IMR-90 (cell line): ENCODE results near the gene PARVB. TPM values are rescaled to one million over a fixed set of nuclear protein-coding genes. Genes with fewer than 3 reads are reported as not detected.

Experiments
- ATAC-seq: fragments of 200-7000 bp; cut with Tn5 transposase; 2 replicates; pipeline ENCODE4 v1.9.1; 2020; ENCODE audit warnings: low read depth, mild to moderate bottlenecking, moderate library complexity
- BruUV-seq: library from RNA; stranded (reverse); fragments of 400-500 nt; replicated peaks from 2 replicates; lab custom pipeline; 2021; lab: Mats Ljungman, UMichigan
- CTCF ChIA-PET: fragments of 300-600 bp; formaldehyde crosslinking; extraction: SDS; loops from one replicate; lab custom pipeline; 2021; ENCODE audit warnings: antibody characterized with exemption; lab: Yijun Ruan, JAX
- POLR2A ChIA-PET: fragments of 300-600 bp; sonication (Branson Sonifier 250); formaldehyde crosslinking; loops from one replicate; lab custom pipeline; 2022; ENCODE audit warnings: antibody characterized with exemption; ENCODE audit not compliant: unreplicated experiment; lab: Charles Lee
- DNase-seq: peaks from one replicate; pipeline ENCODE4 v3.0.0; 2013
- H2AFZ ChIP-seq: replicated peaks from 2 replicates; pipeline ENCODE3; 2013; ENCODE audit warnings: low read length, mild to moderate bottlenecking; ENCODE audit not compliant: poor library complexity
- H2AK5ac ChIP-seq: 2 replicates; pipeline ENCODE4 v1.6.1; 2013; ENCODE audit warnings: low read depth, low read length, inconsistent platforms
- H2AK9ac ChIP-seq: replicated peaks from 2 replicates; pipeline ENCODE3; 2013; ENCODE audit warnings: mild to moderate bottlenecking, low read depth, low read length, moderate library complexity; ENCODE audit not compliant: poor library complexity
- H2BK120ac ChIP-seq: 2 replicates; pipeline ENCODE4 v1.6.1; 2013; ENCODE audit warnings: low read depth, low read length, inconsistent platforms
- H2BK15ac ChIP-seq: 3 replicates; pipeline ENCODE4 v1.6.1; 2013; ENCODE audit warnings: low read depth, low read length, inconsistent platforms
- H2BK20ac ChIP-seq: 2 replicates; pipeline ENCODE4 v1.6.1; 2013; ENCODE audit warnings: low read depth, mild to moderate bottlenecking, inconsistent platforms, low read length, moderate library complexity
- H2BK5ac ChIP-seq: 2 replicates; pipeline ENCODE4 v1.6.1; 2013; ENCODE audit warnings: mild to moderate bottlenecking, low read depth, low read length, inconsistent platforms; ENCODE audit not compliant: poor library complexity, severe bottlenecking
- H3K14ac ChIP-seq: replicated peaks from 2 replicates; pipeline ENCODE4 v1.6.1; 2013; ENCODE audit warnings: low read depth, low read length, inconsistent platforms
- H3K18ac ChIP-seq: 2 replicates; pipeline ENCODE4 v1.6.1; 2013; ENCODE audit warnings: low read depth, low read length, control low read depth
- H3K23ac ChIP-seq: 2 replicates; pipeline ENCODE4 v1.6.1; 2013; ENCODE audit warnings: low read depth, low read length, inconsistent platforms
- H3K27ac ChIP-seq: 2 replicates; pipeline ENCODE4 v1.5.1; 2013; ENCODE audit warnings: mild to moderate bottlenecking, control low read depth, low read length; ENCODE audit not compliant: insufficient read depth
- H3K27me3 ChIP-seq: 2 replicates; pipeline ENCODE4 v1.6.1; 2013; ENCODE audit warnings: low read length; ENCODE audit not compliant: control insufficient read depth, insufficient read depth
- H3K36me3 ChIP-seq: 2 replicates; pipeline ENCODE4 v1.6.1; 2013; ENCODE audit warnings: low read length, mixed read lengths; ENCODE audit not compliant: control insufficient read depth, insufficient read depth
- H3K4ac ChIP-seq: 2 replicates; pipeline ENCODE4 v1.6.1; 2013; ENCODE audit warnings: low read depth, low read length, inconsistent platforms
- H3K4me1 ChIP-seq: 2 replicates; pipeline ENCODE4 v1.6.1; 2013; ENCODE audit warnings: low read length, mixed read lengths; ENCODE audit not compliant: control insufficient read depth, insufficient read depth
- H3K4me2 ChIP-seq: 2 replicates; pipeline ENCODE4 v1.6.1; 2013; ENCODE audit warnings: low read depth, mild to moderate bottlenecking, control low read depth, low read length, moderate library complexity
- H3K4me3 ChIP-seq: 2 replicates; pipeline ENCODE4 v1.5.1; 2013; ENCODE audit warnings: low read depth, mild to moderate bottlenecking, control low read depth, low read length, moderate library complexity; ENCODE audit not compliant: insufficient read depth
- H3K56ac ChIP-seq: 2 replicates; pipeline ENCODE4 v1.6.1; 2013; ENCODE audit warnings: low read length, inconsistent platforms; ENCODE audit not compliant: insufficient read depth; ENCODE audit errors: extremely low read depth
- H3K79me1 ChIP-seq, 2 experiments: 2 replicates each; pipeline ENCODE4 v1.6.1; 2013; ENCODE audit warnings: low read length in 2 of 2, inconsistent platforms in 1 of 2, low read depth in 1 of 2
- H3K9ac ChIP-seq: 2 replicates; pipeline ENCODE4 v1.6.1; 2013; ENCODE audit warnings: low read depth, low read length, control low read depth
- H3K9me1 ChIP-seq: 2 replicates; pipeline ENCODE4 v1.6.1; 2013; ENCODE audit warnings: low read length, inconsistent platforms; ENCODE audit not compliant: insufficient read depth
- H3K9me3 ChIP-seq: 2 replicates; pipeline ENCODE4 v1.6.1; 2013; ENCODE audit warnings: low read length; ENCODE audit not compliant: control insufficient read depth, insufficient read depth
- H4K20me1 ChIP-seq: 2 replicates; pipeline ENCODE4 v1.6.1; 2013; ENCODE audit warnings: low read length, inconsistent platforms; ENCODE audit not compliant: insufficient read depth
- H4K5ac ChIP-seq: 2 replicates; pipeline ENCODE4 v1.6.1; 2013; ENCODE audit warnings: mild to moderate bottlenecking, low read depth, low read length, control low read depth
- H4K8ac ChIP-seq, 2 experiments: 2 replicates each; pipeline ENCODE4 v1.6.1; 2013; ENCODE audit warnings: low read depth in 2 of 2, low read length in 2 of 2, control low read depth in 1 of 2, inconsistent platforms in 1 of 2
- H4K91ac ChIP-seq: 2 replicates; pipeline ENCODE4 v1.6.1; 2013; ENCODE audit warnings: low read depth, low read length, inconsistent platforms; ENCODE audit not compliant: insufficient read depth
- BHLHE40 ChIP-seq: fragments of 150-350 bp; IDR thresholded peaks from 2 replicates; pipeline ENCODE4 v1.6.1; 2016; ENCODE audit warnings: mild to moderate bottlenecking, low read depth, low read length
- CTCF ChIP-seq: conservative IDR thresholded peaks from 2 replicates; pipeline ENCODE4 v1.5.1; 2012; ENCODE audit warnings: mild to moderate bottlenecking, low read depth, low read length, improper control_type of control experiment
- MAFK ChIP-seq: IDR thresholded peaks from 2 replicates; pipeline ENCODE4 v1.6.1; 2012; ENCODE audit warnings: low read depth, low read length, improper control_type of control experiment
- MAZ ChIP-seq: IDR thresholded peaks from 2 replicates; pipeline ENCODE4 v1.6.1; 2012; ENCODE audit warnings: low read depth, mild to moderate bottlenecking, low read length, improper control_type of control experiment, moderate library complexity, borderline replicate concordance
- MXI1 ChIP-seq: IDR thresholded peaks from 2 replicates; pipeline ENCODE4 v1.6.1; 2012; ENCODE audit warnings: low read depth, mild to moderate bottlenecking, low read length, moderate library complexity, borderline replicate concordance
- RAD21 ChIP-seq: IDR thresholded peaks from 2 replicates; pipeline ENCODE4 v1.6.1; 2012; ENCODE audit warnings: low read length, improper control_type of control experiment
- RCOR1 ChIP-seq: IDR thresholded peaks from 2 replicates; pipeline ENCODE4 v1.6.1; 2012; ENCODE audit warnings: mild to moderate bottlenecking, low read length, improper control_type of control experiment; ENCODE audit not compliant: insufficient replicate concordance
- USF2 ChIP-seq: fragments of 150-350 bp; IDR thresholded peaks from 2 replicates; pipeline ENCODE4 v1.6.1; 2017; ENCODE audit warnings: mild to moderate bottlenecking, antibody characterized with exemption, low read length, low read depth
- WGBS, 2 experiments: methylation state at CpG; one replicate each; pipeline versions ENCODE4 v1.1.5 to v1.1.7; 2013; ENCODE audit warnings: missing lambda C conversion rate in 2 of 2; ENCODE audit not compliant: insufficient read length in 1 of 2; ENCODE audit errors: extremely low coverage in 2 of 2; 5-methylcytosine and 5-hydroxymethylcytosine counted together
- dilution Hi-C: fragments of 300-500 bp; cut with HindIII; formaldehyde crosslinking; loops from one replicate; pipeline ENCODE4 v1.14.3; 2018; ENCODE audit warnings: low sequenced_read_pairs; ENCODE audit not compliant: unreplicated experiment
- in situ Hi-C: fragments of 300-500 bp; cut with MboI; formaldehyde crosslinking; loops from 3 replicates; pipeline ENCODE4 v1.14.3; 2019; ENCODE audit warnings: low sequenced_read_pairs, inconsistent platforms, mixed read lengths
- intact Hi-C: fragments of 100-400 bp; cut with micrococcal nuclease; formaldehyde crosslinking; loops from 2 replicates; pipeline ENCODE4 v1.10.0; 2022
- polyA plus RNA-seq, 3 experiments: library from polyadenylated mRNA; depleted of rRNA; stranded (reverse); fragments of >200 nt; gene quantifications; 2 replicates each; pipeline ENCODE4 v1.2.3, GENCODE V29; 2012; ENCODE audit warnings: low replicate concordance in 1 of 3
- total RNA-seq: library from RNA; depleted of rRNA; stranded (reverse); fragments of >200 nt; gene quantifications from 2 replicates; pipeline ENCODE4 v1.2.3, GENCODE V29; 2012

Gene PARVB
- total and polyA plus RNA-seq, 2 of the 4 experiments (the other 2 are of a cell fraction): 44.3 to 53.9 TPM

- Histone ChIP-seq H3K9me3 (peaks cover 2% of the 10 kb centered on the region; the same call in 1 of the 2 replicates), H2AK9ac (no peak overlapping the region), H3K4me1 (peaks cover 3% of the 10 kb centered on the region; the same call in 1 of the 2 replicates), H3K4me3 (no peak overlapping the region), H3K4ac (no peak overlapping the region), H3K4me2 (no peak overlapping the region), H4K5ac (no peak overlapping the region), H3K36me3 (no peaks in the 10 kb centered on the region), H2BK20ac (no peak overlapping the region), H3K56ac (no peak overlapping the region), H2BK15ac (no peak overlapping the region), H3K18ac (no peak overlapping the region), H2AFZ (no peak overlapping the region), H2BK120ac (no peak overlapping the region), H3K23ac (no peak overlapping the region), H4K20me1 (peaks cover 7% of the 10 kb centered on the region; the same call in 1 of the 2 replicates), H3K79me1 (peaks cover 14 to 24% of the 10 kb centered on the region in 2 experiments; a peak in 2 of 4 replicates), H4K91ac (no peak overlapping the region), H3K9me1 (peaks cover 7% of the 10 kb centered on the region), H3K14ac (no peak overlapping the region), H3K27me3 (no peaks in the 10 kb centered on the region), H2BK5ac (no peak overlapping the region), H3K9ac (no peak overlapping the region), H2AK5ac (no peak overlapping the region), H3K27ac (no peak overlapping the region), H4K8ac (no peak overlapping the region)
- in situ Hi-C loops (no loop called here), dilution Hi-C loops (no loop called here), intact Hi-C loops (no loop called here)
- no peak for ATAC-seq
- ChIA-PET CTCF (no interaction called here), POLR2A (no interaction called here)
- no TSS peak for BruUV-seq
- no peak for DNase-seq
- 94% methylated on average over 10 of the region's 16 CpGs; no CpG with 5 or more reads in 1 of the 2 experiments for WGBS, 2 experiments
- TF ChIP-seq MAZ (no peak), BHLHE40 (no peak), RCOR1 (no peak), MXI1 (no peak), MAFK (no peak), USF2 (no peak), RAD21 (no peak), CTCF (no peak)
Measured at GRCh38 chr22:44055805-44056204, 31.7 kb downstream of the PARVB start.
